MCF 10A (cell line): ENCODE measurements around the gene SEMA5A. TPM values are rescaled to one million over a fixed set of nuclear protein-coding genes. Genes with fewer than 3 reads are reported as not detected.

Source experiments
- BruUV-seq: library from RNA; stranded (reverse); fragments of 400-500 nt; replicated peaks from 2 replicates; lab custom pipeline; 2021; lab: Mats Ljungman, UMichigan
- CTCF ChIA-PET: fragments of 300-600 bp; sonication (Branson Sonifier 250); formaldehyde crosslinking; extraction: SDS; loops from one replicate; lab custom pipeline; 2021; ENCODE audit warnings: antibody characterized with exemption, inconsistent platforms; lab: Yijun Ruan, JAX
- POLR2A ChIA-PET: fragments of 300-600, 350-650 bp; sonication (Branson Sonifier 250); formaldehyde crosslinking; extraction: SDS; loops from one replicate; lab custom pipeline; 2020; ENCODE audit warnings: antibody characterized with exemption, inconsistent platforms; lab: Yijun Ruan, JAX
- DNase-seq: peaks from one replicate; pipeline ENCODE4 v3.0.0-alpha.2; 2018; ENCODE audit not compliant: unreplicated experiment
- H3K27ac Mint-ChIP-seq: one replicate; pipeline ENCODE4 v1.8.0; 2022; ENCODE audit warnings: mild to moderate bottlenecking, low read depth, mixed read lengths; ENCODE audit not compliant: unreplicated experiment
- H3K27me3 Mint-ChIP-seq: one replicate; pipeline ENCODE4 v1.8.0; 2022; ENCODE audit warnings: mixed read lengths; ENCODE audit not compliant: insufficient read depth, unreplicated experiment
- H3K36me3 Mint-ChIP-seq: one replicate; pipeline ENCODE4 v1.8.0; 2022; ENCODE audit warnings: mild to moderate bottlenecking, moderate library complexity, mixed read lengths; ENCODE audit not compliant: insufficient read depth, unreplicated experiment
- H3K4me1 Mint-ChIP-seq: one replicate; pipeline ENCODE4 v1.8.0; 2022; ENCODE audit warnings: mixed read lengths; ENCODE audit not compliant: insufficient read depth, unreplicated experiment
- H3K4me3 Mint-ChIP-seq: one replicate; pipeline ENCODE4 v1.8.0; 2022; ENCODE audit warnings: mild to moderate bottlenecking, moderate library complexity, mixed read lengths; ENCODE audit not compliant: unreplicated experiment
- H3K9me3 Mint-ChIP-seq: one replicate; pipeline ENCODE4 v1.8.0; 2022; ENCODE audit warnings: mixed read lengths; ENCODE audit not compliant: unreplicated experiment
- CTCF ChIP-seq: fragments of 200-600 bp; IDR thresholded peaks from one replicate; pipeline ENCODE4 v1.8.0; 2022; ENCODE audit warnings: antibody characterized with exemption, mild to moderate bottlenecking; ENCODE audit not compliant: unreplicated experiment
- intact Hi-C: fragments of 100-400 bp; cut with micrococcal nuclease; formaldehyde crosslinking; loops from 2 replicates; pipeline ENCODE4 v1.14.1; 2022
- total RNA-seq: library from RNA; stranded (reverse); gene quantifications from 2 replicates; pipeline ENCODE4 v1.2.3, GENCODE V29; 2022

The SEMA5A gene
- total RNA-seq, 1 experiment from 2014 or later = 1.2 TPM

- Mint-ChIP-seq H3K4me1 (no peaks in the 10 kb centered on the region), H3K4me3 (no peak overlapping the region), H3K36me3 (no peaks in the 10 kb centered on the region), H3K27me3 (no peaks in the 10 kb centered on the region), H3K9me3 (no peaks in the 10 kb centered on the region), H3K27ac (no peak overlapping the region)
- ChIA-PET CTCF (no interaction called here), POLR2A (no interaction called here)
- DNase-seq = no peak
- TF ChIP-seq CTCF = no peak
- intact Hi-C loops = no loop called here
- BruUV-seq = no TSS peak
Measured at GRCh38 chr5:9040475-9040874, 505.4 kb downstream of the SEMA5A start.

GRCh38 chr5:9037048-9037447 lies 508.8 kb downstream of the SEMA5A start:
- ChIA-PET CTCF (no interaction called here), POLR2A (no interaction called here)
- Mint-ChIP-seq H3K27ac (no peak overlapping the region), H3K9me3 (no peaks in the 10 kb centered on the region), H3K4me1 (no peaks in the 10 kb centered on the region), H3K27me3 (no peaks in the 10 kb centered on the region), H3K36me3 (no peaks in the 10 kb centered on the region), H3K4me3 (no peak overlapping the region)
- intact Hi-C loops = no loop called here
- DNase-seq = no peak
- no peak for TF ChIP-seq CTCF
- no TSS peak for BruUV-seq

- Mint-ChIP-seq H3K4me3 (no peak overlapping the region), H3K27ac (no peak overlapping the region), H3K9me3 (no peaks in the 10 kb centered on the region), H3K4me1 (no peaks in the 10 kb centered on the region), H3K36me3 (no peaks in the 10 kb centered on the region), H3K27me3 (no peaks in the 10 kb centered on the region)
- TF ChIP-seq CTCF = no peak
- intact Hi-C loops = no loop called here
- ChIA-PET CTCF (interaction anchor here (0.7 kb wide), 1 partner anchor 185 kb away, joined by 3 read pairs; no protein-coding TSS in a partner anchor), POLR2A (no interaction called here)
- BruUV-seq = no TSS peak
- DNase-seq = no peak
Measured at GRCh38 chr5:9035346-9035745, 510.5 kb downstream of the SEMA5A start.

GRCh38 chr5:9034649-9035048 lies 511.2 kb downstream of the SEMA5A start:
- H3K27ac Mint-ChIP-seq = no peak overlapping the region
- TF ChIP-seq CTCF = no peak

More at GRCh38 chr5:9034649-9035048, 511.2 kb downstream of the SEMA5A start:
- BruUV-seq = no TSS peak
- Mint-ChIP-seq H3K27me3 (no peaks in the 10 kb centered on the region), H3K36me3 (no peaks in the 10 kb centered on the region), H3K9me3 (no peaks in the 10 kb centered on the region), H3K4me3 (no peak overlapping the region), H3K4me1 (no peaks in the 10 kb centered on the region)
- intact Hi-C loops = no loop called here
- CTCF ChIA-PET = no interaction called here
- POLR2A ChIA-PET = no interaction called here
- no peak for DNase-seq
